ENCODE data around the gene WNK3.
A peak's percentile ranks its signal among the peaks of the same experiment; 100 is the strongest.
"Not testable (repeated sequence)": the region's sequence is repeated elsewhere in the genome, so short reads cannot be mapped to it uniquely, and the experiment has no call there.

Gene WNK3

DNA sequence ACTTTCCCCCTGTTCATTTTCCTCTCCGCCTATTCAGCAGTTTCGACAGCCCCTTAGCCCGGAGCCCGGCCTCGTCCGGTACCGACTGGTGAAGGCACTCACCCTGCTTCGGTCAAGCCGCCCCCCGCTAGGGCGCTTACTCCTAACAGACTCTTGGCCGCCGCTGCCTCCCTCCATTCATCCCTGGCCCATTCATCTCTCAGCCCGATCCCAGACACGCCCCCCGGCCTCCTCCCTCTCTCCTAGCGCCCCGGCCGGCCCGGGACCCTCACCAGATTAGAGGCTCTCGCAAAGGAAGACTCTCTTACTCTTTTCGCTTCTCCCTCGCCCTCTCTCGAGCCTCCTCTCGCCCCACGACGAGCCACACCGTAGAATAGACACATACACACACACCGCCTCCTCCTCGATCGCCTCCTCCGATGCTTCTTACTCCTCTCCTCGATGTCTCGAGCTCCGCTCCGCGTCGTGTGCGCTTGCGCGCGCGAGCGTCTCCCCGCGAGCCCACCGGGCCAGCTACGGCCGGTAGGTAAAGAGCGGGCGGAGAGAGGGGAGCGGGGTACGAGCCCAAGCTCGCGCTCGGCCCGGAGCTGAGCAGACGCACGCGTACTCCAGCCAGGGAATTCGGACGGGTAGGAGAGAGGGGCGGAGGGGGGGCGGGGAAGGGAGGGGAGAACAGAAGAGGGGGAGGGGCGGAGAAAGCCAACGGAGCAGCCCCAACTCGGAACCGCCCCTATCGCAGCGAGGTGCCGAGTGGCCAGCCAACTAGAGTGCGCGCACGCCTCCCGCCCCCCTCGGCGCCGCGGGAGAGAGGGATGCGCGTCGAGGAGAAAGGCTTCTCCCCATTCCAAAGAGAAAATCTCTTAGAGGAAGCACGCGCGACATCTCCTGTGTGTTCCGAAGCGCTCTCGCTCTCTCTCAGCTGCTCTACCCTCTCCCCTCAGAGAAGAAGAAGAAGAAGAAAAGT, at the start of gene WNK3:
WNK3 (minus strand) TSS at position 633 of the 964 bp plus-strand sequence.
- DNase-seq = peak; percentile 35

DNA sequence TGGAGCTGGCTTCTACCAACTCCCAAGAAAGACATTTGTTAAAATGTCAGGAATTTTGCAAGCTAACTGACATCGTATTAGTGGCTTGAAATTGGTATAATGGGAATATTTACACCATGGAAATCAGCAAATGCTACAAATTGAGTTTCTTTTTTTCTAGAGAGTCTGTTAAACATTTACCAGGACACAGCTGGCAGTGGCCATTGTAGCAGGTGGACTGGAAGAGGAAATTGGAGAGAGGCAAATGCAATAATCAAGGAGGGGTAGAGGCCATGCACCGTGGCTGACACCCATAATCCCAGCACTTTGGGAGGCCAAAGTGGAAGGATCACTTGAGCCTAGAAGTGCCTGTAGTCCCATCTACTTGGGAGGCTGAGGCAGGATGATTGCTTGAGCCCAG, 49.4 kb upstream of the WNK3 start:
- DNase-seq = no peak

DNA sequence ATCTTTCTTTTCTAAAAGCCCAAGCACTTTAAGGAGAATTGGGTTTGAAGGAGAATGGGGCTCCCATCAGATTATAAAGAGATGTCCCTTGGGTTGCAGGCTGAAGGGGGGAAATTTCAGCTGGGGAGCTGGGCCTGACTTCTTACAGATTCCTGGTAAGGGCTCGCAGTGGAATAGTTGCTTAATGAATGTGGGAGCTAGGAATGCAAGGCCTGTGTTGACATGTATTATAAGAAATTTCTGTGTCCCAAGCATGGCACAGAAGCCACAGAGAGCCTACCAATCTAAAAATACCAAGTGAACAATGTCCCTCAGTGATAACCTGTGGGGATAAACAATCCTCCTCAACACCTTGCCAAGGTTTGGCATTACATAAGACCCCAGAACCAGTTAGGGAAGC, 39.3 kb upstream of the WNK3 start:
- no peak for DNase-seq

DNA sequence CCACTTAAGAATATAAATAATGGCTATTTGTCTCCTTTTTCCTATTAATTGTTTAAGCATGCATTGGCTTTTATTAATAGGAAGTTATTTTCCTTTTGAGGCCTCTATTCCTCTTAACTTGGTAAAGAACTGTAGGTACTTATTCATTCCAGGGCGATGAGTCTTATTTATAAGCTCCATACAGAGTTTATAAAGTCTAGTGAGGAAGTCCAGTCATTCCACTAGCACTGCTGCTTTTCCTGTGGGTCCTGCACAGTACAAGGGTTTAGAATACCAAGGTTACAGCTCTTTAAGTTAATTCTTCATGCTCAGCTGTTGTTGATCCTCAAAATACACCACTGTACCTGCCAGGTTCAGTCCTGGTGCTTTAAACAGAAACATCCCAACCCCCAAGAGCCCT, 28.5 kb upstream of the WNK3 start:
- DNase-seq = no peak

DNA sequence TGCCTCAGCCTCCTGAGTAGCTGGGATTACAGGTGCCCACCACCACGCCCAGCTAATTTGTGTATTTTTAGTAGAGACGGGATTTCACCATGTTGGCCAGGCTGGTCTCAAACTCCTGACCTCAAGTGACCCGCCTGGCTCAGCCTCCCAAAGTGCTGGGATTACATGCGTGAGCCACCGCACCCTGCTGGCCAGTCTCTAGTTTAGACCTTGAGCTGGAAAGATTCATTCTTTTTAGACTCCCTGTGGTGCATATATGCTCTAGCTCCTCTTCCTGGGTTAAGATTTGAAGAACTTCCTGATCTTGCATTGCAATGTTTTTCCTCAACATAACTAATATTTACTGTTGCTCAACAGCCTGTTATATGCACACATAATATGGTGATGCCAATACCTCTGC, 26.8 kb upstream of the WNK3 start:
- not testable (repeated sequence) for DNase-seq

DNA sequence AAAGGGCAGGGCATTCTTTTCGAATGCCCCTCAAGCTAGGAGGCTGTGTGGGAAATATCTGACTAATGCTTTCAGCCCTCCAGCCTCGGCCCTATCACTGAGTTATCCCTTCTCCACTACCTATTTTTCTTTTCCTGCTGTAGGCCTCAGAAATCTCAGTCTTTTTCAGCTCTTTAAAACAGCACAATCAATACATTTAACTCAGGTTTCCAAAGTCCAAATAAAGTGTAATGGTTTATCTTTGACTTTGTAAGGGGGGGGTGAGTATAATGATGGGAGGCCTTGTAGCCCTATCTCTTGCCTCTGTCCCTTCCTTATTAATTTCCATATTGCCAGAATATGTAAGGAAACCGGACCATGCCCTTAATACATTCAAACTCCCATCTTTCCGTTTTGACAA, 1.6 kb upstream of the WNK3 start:
- no peak for DNase-seq

DNA sequence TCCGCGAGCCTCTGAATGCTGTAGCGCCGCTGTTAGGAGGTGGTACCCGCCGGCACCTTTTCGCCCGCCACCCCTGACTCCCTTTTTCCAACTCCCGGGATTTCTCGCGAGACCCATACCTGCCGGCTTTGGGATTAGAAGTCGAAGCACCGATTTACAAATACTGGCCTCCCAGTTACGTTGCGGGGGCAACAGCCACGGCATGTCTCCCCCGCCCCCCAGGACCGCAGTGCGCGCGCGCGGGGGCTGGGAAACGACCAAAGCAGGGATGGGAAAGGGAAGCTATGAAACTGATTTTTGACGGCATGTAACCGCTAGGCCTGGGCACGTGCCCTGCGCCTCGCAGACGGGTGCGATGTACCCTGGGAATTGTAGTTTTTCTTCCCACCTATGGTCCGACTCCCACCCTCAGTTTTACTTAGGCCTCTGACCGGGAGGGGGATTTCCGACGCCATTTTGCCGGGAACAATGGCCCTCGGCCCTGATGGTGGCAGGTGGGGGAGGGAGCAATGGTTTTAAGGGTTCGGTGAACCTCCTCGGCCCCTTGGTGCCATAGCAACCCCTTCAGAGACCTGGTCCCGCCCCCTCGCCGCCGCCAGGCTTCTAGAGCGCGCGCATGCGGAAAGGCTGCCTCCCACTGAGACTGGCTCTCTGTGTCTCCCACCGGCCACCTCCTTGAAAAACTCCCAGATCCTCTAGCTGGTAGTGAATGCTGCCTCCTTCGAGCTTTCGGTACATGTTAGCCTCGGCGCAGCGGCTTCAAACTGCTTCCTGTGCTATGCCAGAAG, 772 bp upstream of the WNK3 start:
- DNase-seq = peak; percentile 31

DNA sequence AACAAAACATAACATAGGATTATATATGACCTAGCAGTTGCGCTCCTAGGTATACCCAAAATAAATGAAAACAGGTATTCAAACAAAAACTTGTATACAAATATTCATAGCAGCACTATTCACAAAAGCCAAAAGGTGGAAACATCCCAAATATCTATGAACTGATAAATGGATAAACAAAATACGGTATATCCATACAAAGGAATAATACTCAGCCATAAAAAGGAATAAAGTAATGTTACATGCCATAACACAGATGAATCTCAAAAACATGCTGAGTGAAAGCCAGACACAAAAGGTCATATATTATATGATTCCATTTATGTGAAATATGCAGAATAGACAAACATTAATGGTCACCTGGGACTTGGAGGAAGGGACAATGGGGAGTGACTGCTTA, 5.2 kb downstream of the WNK3 start:
- no peak for DNase-seq

DNA sequence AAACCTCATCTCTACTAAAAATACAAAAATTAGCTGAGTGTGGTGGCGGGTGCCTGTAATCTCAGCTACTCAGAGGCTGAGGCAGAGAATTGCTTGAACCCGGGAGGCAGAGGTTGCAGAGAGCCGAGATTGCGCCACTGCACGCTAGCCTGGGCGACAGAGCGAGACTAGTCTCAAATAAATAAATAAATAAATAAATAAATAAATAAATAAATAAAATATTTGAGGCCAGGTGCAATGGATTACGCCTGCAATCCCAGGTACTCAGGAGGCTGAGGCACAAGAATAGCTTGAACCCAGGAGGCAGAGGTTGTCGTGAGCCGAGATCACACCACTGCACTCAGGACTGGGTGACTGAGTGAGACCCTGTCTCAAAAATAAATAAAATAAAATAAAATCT, 20.5 kb downstream of the WNK3 start:
- DNase-seq = not testable (repeated sequence)

DNA sequence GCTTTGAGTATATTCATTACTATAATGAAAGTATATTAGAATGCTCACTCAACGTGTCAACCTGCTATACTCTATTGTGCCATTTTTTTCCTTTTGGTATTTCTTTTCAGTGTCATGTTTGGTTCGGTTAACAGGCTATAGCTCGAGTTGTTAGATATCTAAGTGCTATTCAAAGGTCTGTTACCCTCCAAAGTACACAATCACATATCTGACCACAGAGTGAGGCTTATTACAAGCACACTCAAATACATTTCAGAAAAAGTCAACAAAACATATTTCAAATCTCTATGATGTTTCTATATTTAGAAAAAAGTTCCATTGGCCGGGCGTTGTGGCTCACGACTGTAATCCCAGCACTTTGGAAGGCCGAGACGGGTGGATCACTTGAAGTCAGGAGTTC, 32.8 kb downstream of the WNK3 start:
- no peak for DNase-seq

DNA sequence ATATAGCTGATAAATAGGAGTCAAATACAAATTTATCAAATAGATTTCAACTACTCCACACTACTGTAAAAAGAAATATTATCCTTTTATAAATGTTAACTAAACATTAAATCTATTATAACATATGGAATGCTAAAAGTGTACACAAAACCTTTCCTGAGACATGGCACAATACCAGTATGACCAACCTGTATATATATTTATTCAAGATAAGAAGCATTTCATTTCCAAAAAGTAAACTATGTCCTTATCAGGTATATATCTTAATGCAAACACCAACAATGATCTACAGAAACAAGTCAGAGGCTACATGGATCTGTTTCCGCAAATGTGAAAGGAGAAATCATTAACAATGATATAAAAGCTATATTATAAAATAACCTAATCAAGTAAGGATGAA, 37.8 kb downstream of the WNK3 start:
- no peak for DNase-seq

DNA sequence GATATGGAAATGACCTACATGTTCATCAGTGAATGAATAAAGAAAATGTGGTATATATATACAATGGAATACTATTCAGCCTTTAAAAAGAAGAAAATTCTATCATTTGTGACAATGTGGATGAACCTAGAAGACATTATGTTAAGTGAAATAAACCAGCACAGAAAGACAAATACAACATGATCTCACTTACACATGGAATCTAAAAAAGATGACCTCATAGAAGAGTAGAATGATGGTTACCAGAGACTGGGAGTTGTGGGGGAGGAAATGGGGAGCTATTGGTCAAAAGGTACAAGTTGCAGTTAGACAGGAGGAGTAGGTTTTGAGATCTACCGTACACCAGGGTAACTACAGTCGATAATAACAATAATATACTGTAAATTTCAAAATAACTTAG, 51.5 kb downstream of the WNK3 start:
- no peak for DNase-seq

DNA sequence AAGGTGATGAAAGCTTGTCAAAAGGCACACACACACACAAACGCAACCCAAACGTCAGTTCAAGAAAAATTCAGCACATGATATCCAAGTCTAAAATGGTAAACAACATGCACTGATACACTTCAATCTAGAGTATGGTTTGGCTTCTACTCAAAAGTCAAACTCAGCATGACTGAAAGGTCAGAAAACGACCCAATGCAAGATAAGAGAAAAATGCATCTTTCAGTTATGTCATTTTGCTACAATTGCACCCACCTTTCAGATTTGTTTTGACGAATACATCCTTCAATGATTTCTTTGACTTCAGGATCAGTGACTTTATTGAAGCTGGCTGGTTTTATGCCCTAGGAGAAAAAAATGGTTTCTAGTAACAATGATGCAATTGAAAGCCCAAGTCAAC, 56.3 kb downstream of the WNK3 start:
- no peak for DNase-seq

DNA sequence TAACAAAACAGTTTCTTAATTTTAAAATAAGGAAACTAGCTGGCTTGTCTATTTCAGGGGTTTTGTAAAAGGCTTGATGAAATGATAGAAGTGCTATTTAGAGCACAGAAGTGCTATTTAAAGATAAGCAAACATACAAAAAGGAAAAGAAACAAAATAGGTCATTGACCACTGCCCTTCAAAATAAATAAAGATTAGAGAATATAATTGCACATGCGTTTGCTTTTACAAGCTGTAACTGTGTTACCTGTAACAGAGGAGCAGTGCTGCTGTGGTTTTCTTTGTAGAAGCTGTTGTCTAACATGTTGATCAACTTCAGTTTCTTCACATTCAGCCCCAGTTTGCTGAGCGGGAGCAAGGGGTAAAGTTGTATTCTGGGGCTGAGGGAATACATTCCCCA, 63.5 kb downstream of the WNK3 start:
- DNase-seq = no peak

DNA sequence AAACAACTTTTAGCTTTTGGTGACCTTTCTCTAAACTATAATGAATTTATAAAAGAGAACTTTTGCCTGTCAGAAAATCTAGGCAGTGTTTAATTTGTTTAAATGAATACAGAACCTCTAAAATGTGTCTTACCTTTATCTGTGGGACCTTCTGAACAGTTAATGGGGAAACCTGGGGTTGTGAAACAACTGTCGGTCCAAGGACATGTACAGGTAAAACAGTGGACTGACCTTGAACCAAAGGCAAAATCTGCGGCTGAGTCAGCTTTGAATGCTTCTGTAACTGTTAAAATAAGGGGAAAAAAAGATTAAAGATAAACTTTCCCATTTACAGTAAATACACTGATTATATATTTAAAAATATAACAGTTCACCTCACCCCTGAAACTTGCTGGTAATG, 65.1 kb downstream of the WNK3 start:
- DNase-seq = no peak

DNA sequence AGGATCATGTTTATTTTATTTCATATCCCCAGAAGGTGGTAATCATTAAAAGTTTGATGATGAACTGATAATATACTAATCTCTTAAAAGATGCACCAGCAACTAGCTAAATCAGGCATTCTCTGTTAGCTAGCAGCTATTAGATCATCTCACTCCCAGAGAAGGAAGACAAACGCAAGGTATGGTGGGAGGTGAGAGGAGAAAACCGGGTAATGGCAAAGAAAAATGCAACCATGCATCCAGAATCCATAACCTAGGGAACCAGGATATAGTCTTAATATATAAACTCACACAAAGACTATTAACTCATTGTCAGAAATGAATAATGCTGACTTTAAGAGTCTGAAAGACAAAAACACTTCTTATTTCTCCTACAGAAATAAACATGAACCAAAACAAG, 66.1 kb downstream of the WNK3 start:
- DNase-seq = no peak

DNA sequence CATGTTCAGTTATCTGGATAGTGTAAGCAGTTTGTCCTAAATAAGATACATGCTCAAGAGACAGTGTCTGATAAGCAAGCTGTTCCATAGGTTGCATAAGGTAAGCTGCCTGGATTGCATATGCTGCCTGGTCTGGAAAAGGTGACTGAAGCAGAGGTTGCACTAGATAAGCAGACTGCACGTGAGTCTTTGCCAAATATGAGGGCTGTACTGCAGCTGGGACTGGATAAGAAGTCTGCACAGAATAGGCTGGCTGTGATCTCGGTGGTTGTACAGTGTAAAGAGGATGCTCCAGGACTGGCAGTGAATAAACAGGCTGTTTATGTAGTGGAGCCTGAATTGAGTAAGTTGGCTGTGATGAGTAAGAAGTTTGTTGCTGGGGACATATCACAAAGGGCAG, 68.9 kb downstream of the WNK3 start:
- no peak for DNase-seq

DNA sequence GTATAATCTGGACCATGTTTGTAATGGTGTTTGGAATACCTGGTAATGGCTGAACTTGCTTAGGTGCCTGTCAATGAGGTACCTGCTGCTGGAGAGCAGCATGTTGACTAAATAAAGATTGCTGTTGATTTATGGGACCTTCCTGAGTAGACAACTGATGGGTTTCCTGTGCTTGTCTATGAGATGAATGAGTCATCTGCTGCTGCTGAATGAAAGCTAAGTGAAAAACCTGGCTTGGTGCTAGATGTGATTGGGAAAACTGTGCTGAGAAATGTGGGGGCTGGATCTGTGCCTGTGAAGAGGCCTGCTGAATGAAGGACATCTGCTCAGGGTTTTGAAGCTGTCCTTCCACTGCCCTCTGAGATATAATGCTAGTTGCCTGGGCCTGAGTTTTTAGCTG, 69.6 kb downstream of the WNK3 start:
- no peak for DNase-seq

DNA sequence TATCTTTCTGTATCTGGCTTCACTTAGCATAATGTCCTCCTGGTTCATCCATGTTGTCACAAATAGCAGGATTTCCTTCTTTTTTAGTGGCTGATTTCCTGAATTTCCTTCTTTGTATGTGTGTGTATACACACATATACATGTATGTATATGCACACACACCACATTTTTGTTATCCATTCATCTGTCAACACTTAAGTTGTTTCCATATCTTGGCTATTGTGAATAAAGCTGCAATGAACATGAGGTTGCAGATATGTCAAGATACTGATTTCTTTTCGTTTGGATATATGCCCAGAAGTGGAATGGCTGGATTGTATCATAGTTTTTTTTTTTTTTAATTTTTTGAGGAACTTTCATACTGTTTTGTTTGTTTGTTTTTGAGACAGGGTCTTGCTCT, 76.2 kb downstream of the WNK3 start:
- no peak for DNase-seq

DNA sequence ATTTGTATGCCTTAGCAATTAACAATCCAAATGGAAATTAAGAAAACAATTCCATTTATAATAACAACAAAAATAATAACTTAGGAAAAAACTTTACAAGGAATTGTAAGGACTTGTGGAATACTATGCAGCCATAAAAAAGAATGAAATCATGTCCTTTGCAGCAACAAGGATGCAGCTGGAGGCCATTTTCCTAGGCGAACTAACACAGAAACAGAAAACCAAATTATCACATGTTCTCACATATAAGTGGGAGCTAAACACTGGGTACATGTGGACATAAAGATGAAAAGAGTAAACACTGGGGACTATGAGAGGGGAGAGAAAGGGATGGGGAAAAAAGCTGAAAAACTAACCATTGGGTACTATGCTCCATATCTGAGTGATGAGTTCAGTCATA, 77.4 kb downstream of the WNK3 start:
- no peak for DNase-seq

DNA sequence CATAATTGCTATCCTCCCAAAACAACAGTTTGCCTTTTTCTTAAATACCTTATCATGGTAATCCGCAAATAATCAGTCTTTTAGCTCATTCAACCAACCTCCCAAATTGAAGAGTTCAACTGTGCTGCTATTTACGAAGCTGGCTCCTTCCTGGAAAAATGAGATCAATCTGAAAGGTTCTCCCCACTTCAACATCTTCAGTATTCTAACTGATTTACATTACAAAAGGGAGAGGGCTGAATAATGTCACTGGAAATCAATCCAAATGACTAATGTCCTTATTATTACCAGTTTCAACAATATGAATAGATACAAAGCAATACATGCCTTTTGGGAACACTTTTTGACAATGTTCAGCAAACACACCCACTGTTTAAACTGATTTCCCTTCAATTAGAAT, 86.2 kb downstream of the WNK3 start:
- no peak for DNase-seq

DNA sequence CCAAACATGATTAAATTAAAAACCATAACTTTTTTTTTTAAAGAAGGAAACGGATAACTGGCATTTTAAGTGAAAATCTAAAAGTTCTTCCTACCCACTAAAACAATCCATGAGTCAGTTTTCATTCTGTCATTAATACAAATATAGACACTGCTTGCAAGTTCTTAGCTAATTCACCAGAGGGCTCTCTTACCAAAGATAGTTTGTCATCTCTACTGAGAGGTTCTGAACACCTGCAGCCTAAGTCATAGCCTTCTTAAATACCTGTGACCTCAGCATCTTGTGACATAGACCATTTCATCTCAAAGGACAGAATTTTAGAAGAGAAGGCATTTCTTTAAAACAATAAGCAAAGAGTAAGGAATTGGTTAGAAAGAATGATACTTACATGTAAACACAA, 109.5 kb downstream of the WNK3 start:
- DNase-seq = no peak

DNA sequence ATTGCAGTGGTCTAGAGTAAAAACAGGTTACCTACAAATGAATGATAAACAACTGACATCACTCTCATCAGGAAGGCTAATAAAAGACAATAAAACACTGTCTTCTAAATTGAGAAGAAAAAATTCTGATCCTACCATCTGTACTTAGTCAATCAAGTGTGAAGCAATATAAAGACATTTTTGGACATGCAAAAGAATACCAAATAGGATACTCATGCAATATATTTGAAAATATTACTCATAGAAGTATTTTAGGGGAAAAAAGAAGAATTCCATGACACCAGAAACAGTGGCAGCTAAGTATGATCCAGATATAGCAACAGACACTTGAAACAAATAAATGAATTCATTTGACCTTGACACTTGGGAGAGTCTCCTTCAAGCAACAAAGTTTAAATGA, 111.0 kb downstream of the WNK3 start:
- no peak for DNase-seq

DNA sequence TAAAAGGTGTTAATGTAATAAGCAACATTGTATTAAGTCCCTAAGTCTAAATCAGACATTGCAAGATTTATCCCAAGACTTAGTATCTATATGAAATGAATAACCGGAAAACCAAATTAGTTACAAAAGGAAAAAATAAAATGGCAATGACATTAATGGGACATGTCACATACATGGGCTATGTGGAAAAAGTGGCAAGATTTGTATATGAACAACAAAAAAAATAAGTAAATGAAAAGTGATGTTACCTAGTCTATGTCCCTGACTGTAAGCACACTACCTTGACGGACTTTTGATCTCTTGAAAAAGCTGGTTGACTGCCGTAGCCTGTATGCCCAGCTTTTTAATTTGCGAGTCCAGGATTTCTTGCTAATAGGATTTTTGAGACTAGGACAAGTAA, 119.3 kb downstream of the WNK3 start:
- no peak for DNase-seq
